ENCODE data around the gene MED12. TPM values are rescaled to one million over a fixed set of nuclear protein-coding genes. Genes with fewer than 3 reads are reported as not detected.
"Not testable (repeated sequence)": the region's sequence is repeated elsewhere in the genome, so short reads cannot be mapped to it uniquely, and the experiment has no call there.

The MED12 gene
- polyA plus RNA-seq, 3 donors: 2.4 to 17.8 (median 5.0) TPM

DNA sequence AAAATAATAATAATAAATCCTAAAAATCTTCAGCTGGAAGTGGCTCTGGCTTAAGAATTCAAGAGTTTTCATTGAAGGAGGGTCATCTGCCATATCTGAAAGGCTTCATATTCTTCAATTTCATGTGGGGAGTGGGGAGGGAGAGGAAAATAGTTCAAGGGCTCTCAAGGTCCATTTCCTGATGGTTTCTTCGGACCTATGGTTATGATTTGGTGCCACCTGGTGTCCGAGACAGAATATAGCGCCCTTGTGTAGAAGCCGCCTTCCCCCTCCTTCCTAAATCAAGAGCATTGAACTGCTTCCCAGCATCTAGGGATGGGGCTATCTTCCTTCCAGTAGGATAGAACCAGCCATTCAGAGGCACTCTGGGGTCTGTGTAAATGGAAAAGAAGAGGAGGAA, 60.5 kb downstream of the MED12 start:
- H3K9me3 ChIP-seq (replicated peaks in 1 of 2; ENCODE audit: control insufficient read depth in 1 of 2, insufficient read depth in 1 of 2, low read length in 2 of 2): no peaks in the 10 kb centered on the region
- H3K4me2 ChIP-seq (replicated peaks; ENCODE audit: extremely low read depth, low read length, poor library complexity, severe bottlenecking): no peak overlapping the region
- peaks cover 17% of the 10 kb centered on the region for H3K4me1 Mint-ChIP-seq
- no peak overlapping the region for H3K9ac ChIP-seq (ENCODE audit: insufficient read depth, low read length, poor library complexity, severe bottlenecking)
- H3K27ac ChIP-seq (ENCODE audit: low read depth in 1 of 2, low read length in 2 of 2): no peak overlapping the region
- no peak overlapping the region for H3K4me3 Mint-ChIP-seq
- peak overlapping the region in 1 of 7 donors; percentile 7 for H3K27ac Mint-ChIP-seq
- H4K20me1 ChIP-seq (ENCODE audit: insufficient read depth, low read length): no peaks in the 10 kb centered on the region
- no peaks in the 10 kb centered on the region for H3K27me3 ChIP-seq (ENCODE audit: control insufficient read depth in 2 of 2, insufficient read depth in 2 of 2, low read length in 2 of 2)
- intact Hi-C loops (cut with micrococcal nuclease): loop anchor here (5.0 to 10.0 kb wide), 2 partner anchors 84 to 207 kb away; partner anchors contain the start of gene FOXO4 (in 1 of the 2)
- peaks cover 7 to 28% of the 10 kb centered on the region in 2 donors for H3K36me3 ChIP-seq (replicated peaks in 1 of 2; ENCODE audit: control insufficient read depth in 1 of 2, insufficient read depth in 2 of 2, low read length in 2 of 2)
- no peaks in the 10 kb centered on the region for H3K79me2 ChIP-seq (ENCODE audit: insufficient read depth, low read length)
- no peak overlapping the region for H3K4me3 ChIP-seq (replicated peaks in 1 of 3; ENCODE audit: low read depth in 2 of 3, low read length in 3 of 3)
- H3K4me1 ChIP-seq (ENCODE audit: control insufficient read depth in 1 of 2, insufficient read depth in 2 of 2, low read length in 2 of 2): peaks cover 6 to 11% of the 10 kb centered on the region in 2 donors
- TF ChIP-seq CTCF (IDR thresholded peaks at IDR 0.05): peak; percentile 59
- no peak overlapping the region for H2AFZ ChIP-seq (ENCODE audit: insufficient read depth, low read depth, low read length, poor library complexity, severe bottlenecking)
- H3K9me3 Mint-ChIP-seq: peaks cover 0 to 3% (median 0%) of the 10 kb centered on the region in 7 donors
- peaks cover 0 to 6% (median 2%) of the 10 kb centered on the region in 3 donors for H3K27me3 Mint-ChIP-seq (ENCODE audit: low read depth in 3 of 3)
- peaks cover 24 to 28% of the 10 kb centered on the region in 2 donors for H3K36me3 Mint-ChIP-seq
- peak; percentile 50 to 63 (median 55) for DNase-seq
- no CpG with 5 or more reads among the region's 4 CpGs for WGBS (ENCODE audit: insufficient coverage)

DNA sequence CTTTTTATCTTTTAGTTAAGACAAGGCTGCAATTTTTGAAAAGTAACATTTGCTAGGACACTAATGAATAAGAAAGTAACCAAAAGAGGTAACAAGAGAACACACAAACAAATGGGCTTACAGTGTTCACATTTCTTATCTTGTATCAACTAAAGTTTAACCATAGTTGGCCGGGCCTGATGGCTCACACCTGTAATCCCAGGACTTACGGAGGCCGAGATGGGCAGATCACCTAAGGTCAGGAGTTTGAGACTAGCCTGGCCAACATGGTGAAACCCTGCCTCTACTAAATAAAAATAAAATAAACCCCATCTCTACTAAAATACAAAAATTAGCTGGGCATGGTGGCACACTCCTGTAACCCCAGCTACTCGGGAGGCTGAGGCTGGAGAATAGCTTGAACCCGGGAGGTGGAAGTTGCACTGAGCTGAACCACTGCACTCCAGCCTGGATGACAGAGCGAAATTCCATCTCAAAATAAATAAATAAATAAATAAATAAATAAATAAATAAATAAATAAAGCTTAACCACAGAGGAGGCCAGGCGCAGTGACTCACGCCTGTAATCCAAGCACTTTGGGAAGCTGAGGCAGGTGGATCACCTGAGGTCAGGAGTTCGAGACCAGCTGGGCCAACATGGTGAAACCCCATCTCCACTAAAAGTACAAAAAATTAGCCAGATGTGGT, 62.3 kb downstream of the MED12 start:
- not testable (repeated sequence) for H3K27me3 Mint-ChIP-seq (ENCODE audit: low read depth in 3 of 3); H3K4me3 Mint-ChIP-seq; H3K4me2 ChIP-seq (replicated peaks; ENCODE audit: extremely low read depth, low read length, poor library complexity, severe bottlenecking); H3K9ac ChIP-seq (ENCODE audit: insufficient read depth, low read length, poor library complexity, severe bottlenecking); H3K9me3 ChIP-seq (replicated peaks in 1 of 2; ENCODE audit: control insufficient read depth in 1 of 2, insufficient read depth in 1 of 2, low read length in 2 of 2); H3K4me1 Mint-ChIP-seq; H2AFZ ChIP-seq (ENCODE audit: insufficient read depth, low read depth, low read length, poor library complexity, severe bottlenecking); H4K20me1 ChIP-seq (ENCODE audit: insufficient read depth, low read length); H3K79me2 ChIP-seq (ENCODE audit: insufficient read depth, low read length); DNase-seq; H3K27me3 ChIP-seq (ENCODE audit: control insufficient read depth in 2 of 2, insufficient read depth in 2 of 2, low read length in 2 of 2); H3K9me3 Mint-ChIP-seq
- Histone ChIP-seq H3K27ac (ENCODE audit: low read depth in 1 of 2, low read length in 2 of 2) (peak overlapping the region in 1 of 2 donors; percentile 89), H3K36me3 (replicated peaks in 1 of 2; ENCODE audit: control insufficient read depth in 1 of 2, insufficient read depth in 2 of 2, low read length in 2 of 2) (peaks cover 5 to 32% of the 10 kb centered on the region in 2 donors), H3K4me3 (replicated peaks in 1 of 3; ENCODE audit: low read depth in 2 of 3, low read length in 3 of 3) (peak overlapping the region in 1 of 3 experiments; percentile 81), H3K4me1 (ENCODE audit: control insufficient read depth in 1 of 2, insufficient read depth in 2 of 2, low read length in 2 of 2) (peaks cover 6 to 11% of the 10 kb centered on the region in 2 donors)
- no CpG with 5 or more reads among the region's 9 CpGs for WGBS (ENCODE audit: insufficient coverage)
- H3K36me3 Mint-ChIP-seq: peaks cover 20 to 27% of the 10 kb centered on the region in 2 donors
- intact Hi-C loops (cut with micrococcal nuclease): loop anchor here (5.0 to 10.0 kb wide), 3 partner anchors 63 to 1046 kb away; partner anchors contain the start of genes FOXO4 (in 1 of the 2), IGBP1 (in 1 of the 2) and MED12 (in 1 of the 2)
- H3K27ac Mint-ChIP-seq: peak overlapping the region in 5 of 7 donors; percentile 3 to 99 (median 68)
